ENCODE measurements around the gene NACC2. TPM values are rescaled to one million over a fixed set of nuclear protein-coding genes. Genes with fewer than 3 reads are reported as not detected.

Gene NACC2
- total RNA-seq, 2 donors from 2014 or later, result 73.5 to 77.7 TPM

DNA sequence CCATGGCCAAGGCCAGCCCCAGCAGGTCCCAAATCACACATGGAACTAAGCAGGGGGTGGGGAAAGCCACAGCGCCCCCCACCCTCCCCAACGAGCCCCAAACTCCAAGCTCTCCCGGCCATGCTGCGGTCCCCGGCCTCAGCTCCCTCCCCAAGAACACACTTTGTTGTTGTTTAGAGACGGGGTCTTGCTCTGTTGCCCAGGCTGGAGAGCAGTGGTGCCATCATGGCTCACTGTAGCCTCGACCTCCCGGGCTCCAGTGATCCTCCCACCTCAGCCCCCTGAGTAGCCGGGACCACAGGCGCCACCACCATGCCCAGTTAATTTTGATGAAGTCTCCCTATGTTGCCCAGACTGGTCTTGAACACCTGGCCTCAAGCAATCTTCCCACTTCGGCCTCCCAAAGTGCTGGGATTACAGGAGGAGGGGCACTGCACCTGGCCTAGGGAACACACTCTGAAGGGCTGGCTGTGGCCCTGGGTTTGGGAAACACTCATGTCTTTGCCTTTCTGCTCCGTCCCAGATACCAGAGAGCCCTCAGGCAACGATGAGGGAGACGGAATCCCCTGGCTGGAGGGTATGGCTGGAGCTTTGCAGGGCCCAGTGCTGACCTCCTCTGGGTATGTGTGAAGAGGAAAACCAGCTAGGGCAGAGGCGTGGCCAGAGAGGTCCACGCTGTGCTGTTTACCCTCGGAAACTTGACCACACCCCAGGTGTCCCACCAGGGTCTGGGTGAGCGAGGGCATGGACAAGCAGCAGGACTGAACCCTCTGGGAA is 80.8 kb downstream of the NACC2 start:
- DNase-seq (ENCODE audit: low spot score), result no peak
- intact Hi-C loops (cut with DNase I), result no loop called here

DNA sequence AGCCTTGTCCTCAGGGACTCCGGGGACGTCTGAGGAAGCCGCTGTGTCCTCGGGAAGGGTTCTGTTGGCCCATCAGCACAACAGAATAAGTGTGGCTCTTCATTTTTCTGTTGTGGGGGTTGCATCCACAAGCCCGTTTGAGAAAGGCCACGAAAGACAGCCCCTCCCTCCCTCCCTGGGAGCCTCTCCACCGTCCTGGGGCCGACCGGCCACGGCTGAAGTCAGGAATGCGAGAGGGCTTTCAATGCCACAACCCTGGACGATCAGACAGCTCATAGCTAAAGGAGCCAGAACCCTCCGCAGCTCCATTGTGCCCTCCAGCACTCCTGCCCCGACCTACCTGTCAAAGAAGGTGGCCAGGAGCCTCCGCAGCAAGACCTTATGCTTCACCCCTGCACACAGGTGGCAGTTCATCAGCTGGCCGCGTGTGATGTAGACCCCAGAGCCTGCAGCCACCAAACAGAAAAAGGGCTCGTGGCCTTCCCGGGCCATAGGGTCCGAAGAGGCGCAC is 81.5 kb downstream of the NACC2 start:
- DNase-seq (ENCODE audit: low spot score), result peak; percentile 62
- intact Hi-C loops (cut with DNase I), result no loop called here

DNA sequence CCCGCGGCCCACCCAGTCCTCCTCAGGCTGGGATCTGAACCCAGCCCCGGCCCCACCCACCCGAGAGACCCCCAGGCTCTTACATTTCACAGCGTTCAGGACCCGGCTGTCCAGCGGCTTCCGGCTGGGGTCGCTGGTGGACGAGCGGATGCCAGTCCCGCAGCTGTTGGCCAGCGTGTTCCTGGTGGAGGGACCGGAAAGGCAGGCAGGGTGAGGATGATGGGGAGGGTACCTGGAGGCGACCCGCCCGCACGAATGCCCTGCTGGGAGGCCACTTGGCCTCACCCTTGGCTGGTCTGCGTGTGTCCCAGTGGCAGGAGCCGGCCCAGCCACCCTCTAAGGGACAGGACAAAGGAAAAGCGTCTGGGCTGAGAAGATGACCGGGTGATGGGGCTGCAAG is 82.0 kb downstream of the NACC2 start:
- intact Hi-C loops (cut with DNase I), result no loop called here
- peak; percentile 73 for DNase-seq (ENCODE audit: low spot score)

DNA sequence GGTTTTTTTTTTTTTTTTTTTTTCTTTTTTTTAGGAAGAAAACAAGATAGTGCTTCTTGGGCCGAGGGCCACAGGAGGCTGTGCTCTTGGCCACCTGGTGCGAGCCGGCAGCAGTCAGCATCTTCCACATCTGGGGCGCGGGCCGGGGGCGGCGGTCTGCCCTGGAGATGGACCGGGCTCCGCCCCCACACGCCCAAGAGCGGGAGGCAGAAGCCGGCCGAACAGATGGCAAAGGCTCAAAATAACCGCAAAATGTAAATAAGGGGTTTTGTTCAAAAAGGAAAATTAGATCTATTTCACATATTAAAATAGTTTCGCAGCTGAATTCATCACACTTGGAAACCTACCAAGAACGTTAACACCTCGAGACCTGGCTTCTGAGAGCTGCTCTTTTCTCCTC is 82.4 kb downstream of the NACC2 start:
- intact Hi-C loops (cut with DNase I), result no loop called here
- DNase-seq (ENCODE audit: low spot score), result peak; percentile 65

DNA sequence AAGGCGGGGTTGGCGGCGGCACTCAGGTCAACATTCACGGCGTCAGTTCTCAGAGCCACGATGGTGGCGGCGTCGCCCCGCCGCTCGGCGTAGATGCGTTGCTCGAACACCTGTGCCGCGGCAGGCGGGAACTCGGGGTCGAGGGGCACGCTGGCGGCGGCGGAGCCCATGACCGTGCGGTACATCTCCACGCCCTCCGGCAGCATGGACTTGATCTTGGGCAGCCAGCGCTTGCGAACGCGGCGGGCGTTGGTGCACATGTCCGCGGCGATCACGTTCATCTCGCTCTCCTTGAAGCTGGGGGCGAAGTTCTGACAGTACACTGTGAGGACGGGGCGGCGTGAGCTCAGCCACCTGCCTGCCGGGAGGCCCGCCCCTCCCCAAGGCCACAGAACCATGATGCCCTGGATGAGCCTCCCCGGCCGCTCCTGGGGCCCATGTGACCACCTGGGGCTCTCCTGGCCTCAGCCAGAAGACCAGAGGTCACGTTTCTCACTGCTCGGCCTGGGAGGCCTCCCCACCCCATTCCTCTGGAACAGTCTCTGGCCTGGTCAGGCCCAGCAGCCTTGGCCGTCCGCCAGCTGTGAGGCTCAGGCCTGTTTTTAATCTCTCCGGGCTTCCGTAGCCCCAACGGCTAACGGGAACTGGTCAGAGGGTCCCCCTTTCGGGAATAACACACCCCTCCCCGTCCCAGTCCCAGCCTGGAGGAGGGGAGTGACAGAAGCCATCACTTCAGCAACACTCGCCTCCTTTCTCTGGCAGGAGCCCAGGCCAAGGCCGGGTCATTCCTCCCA is 83.2 kb downstream of the NACC2 start:
- intact Hi-C loops (cut with DNase I), result no loop called here
- peak; percentile 96 for DNase-seq (ENCODE audit: low spot score)

DNA sequence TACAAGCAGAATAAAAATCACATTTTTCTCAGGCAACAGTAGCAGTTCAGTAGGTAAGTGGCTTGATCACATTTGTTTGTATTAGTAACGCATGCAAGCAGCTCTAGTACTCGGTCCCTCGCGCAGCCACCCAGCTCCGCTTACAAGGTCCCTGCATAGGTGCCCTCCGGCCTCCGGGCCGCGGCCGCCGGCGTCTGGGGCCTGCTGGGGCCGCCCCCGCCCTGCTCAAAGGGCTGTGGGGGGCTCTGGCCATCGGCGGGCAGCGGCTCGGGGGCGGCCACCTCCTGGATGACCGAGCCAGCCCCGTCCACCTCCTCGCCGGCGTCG is 83.8 kb downstream of the NACC2 start:
- intact Hi-C loops (cut with DNase I), result no loop called here
- no peak for DNase-seq (ENCODE audit: low spot score)

DNA sequence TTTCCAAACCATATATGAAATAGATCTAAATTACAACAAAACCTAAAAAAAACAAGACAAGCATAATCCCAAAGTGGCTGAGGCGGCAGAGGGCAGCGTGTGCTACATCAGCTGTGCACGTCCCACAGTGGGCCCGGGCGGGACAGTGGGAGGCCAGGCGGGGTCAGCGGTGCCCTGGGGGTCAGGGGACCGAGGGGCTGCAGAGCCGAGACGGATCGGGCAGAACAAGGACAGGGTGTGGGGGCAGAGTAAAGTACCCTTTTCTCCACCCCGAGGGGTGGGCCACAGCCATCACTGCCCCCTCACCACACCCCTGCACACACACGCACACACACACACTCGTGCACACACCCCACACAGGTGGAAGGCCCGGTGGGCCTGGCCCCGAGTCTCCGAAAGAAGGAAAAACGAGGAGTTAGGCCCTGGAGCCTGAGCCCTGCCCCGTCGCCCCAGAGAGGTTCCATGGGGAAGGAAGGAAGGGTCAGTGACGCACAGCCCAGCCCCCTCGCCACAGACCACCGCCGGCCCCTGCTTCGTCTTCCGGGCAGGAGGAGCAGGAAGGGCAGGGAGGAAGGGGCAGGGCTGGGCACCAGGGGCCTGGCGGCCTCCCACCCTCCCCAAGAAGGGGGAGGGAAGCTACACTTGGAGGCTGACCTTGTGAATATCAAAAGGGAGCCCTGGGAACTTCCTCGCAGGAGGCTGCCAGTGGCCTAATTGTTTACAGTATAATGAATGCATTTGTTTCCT is 84.3 kb downstream of the NACC2 start:
- intact Hi-C loops (cut with DNase I), result no loop called here

DNA sequence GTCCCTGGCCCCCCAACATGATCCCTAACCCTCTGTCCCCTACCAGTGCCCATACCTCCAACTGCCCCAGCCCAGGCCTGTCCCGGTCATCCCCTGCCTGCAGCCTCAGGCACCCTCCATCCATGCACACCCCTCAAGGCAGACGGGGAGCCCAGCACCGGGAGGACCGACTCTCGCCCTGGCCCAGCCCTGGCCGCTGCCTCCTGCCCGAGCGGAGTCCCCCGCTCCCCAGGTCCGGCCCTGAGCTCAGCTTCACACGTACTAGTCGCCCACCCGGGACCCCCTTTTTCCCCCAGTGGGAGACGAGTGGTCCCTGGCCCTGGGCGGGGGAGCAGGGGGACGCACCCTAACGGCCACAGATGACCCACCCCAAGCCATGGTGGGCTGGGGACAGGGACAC is 84.9 kb downstream of the NACC2 start:
- intact Hi-C loops (cut with DNase I), result no loop called here
- no peak for DNase-seq (ENCODE audit: low spot score)

More for the DNA sequence above, 84.3 kb downstream of the NACC2 start:
- no peak for DNase-seq (ENCODE audit: low spot score)

DNA sequence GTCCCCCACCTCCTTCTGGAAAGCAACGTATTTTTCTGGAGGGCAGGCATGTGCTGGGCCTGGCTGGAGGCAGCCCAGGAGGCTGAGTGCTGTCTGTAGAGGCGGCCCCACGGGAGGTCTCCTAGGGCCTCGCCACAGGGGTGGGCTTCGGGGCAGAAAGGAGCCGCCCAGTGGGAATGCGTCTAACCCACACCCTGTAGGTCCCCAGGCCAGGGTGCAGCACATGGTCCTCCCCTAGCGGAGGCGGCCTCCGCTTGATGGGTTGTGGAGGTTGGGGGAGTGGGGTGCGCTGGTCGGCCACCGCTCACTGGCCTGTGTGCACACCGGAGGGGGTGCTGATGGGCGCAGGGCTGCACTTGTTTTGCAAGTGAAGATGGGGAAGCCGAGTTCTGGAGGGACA is 85.6 kb downstream of the NACC2 start:
- intact Hi-C loops (cut with DNase I), result no loop called here
- DNase-seq (ENCODE audit: low spot score), result no peak

DNA sequence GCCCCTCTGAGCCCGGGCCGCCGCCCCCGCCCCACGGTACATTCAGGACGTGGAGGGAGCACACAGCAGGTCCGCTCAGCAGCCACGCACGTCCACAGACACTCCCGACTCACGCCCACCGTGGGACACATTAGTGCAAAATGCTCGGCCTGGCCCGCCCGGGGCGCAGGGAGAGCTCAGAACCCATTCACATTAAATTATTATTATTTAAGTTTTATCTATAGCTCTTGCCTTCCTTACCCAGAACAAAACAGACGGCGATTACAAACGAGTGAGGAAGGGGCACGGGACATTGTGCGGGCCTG is 86.4 kb downstream of the NACC2 start:
- intact Hi-C loops (cut with DNase I), result no loop called here
- DNase-seq (ENCODE audit: low spot score), result no peak

DNA sequence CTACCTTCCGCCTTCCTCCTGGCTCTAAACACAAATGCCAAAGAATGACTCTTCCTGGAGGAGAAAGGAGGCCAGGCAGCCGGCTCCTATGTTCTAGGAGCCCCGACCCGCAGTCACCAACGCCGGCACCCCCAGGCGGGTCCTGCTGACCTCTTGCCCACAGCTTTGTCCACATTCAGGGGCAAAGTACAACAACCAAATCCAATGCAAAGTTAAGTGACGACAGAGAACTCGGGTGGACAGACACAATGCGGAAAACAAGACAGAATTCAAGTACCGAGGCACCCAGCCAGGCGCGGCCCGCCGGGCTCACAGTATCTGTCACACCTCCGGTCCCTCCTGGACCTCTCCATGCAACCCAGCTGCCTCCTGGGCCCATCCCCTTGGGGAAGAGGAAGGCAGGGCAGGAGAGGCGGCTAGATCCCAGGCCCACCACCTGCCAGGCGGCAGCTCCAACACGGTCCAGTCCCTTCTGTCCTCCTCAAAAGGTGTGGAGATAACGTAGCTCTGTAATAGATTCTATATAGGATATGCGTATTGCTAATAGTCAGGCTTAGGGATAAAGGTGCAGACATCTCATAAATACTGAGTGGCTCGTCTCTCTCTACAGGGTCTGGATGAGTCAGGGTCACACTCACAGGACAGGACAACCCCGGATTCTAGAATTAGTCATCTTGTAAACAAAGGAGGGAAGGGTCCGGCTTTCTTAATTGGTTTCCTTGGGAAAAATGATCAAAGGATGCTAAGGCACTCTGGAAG is 87.0 kb downstream of the NACC2 start:
- DNase-seq (ENCODE audit: low spot score), result no peak
- intact Hi-C loops (cut with DNase I), result no loop called here

DNA sequence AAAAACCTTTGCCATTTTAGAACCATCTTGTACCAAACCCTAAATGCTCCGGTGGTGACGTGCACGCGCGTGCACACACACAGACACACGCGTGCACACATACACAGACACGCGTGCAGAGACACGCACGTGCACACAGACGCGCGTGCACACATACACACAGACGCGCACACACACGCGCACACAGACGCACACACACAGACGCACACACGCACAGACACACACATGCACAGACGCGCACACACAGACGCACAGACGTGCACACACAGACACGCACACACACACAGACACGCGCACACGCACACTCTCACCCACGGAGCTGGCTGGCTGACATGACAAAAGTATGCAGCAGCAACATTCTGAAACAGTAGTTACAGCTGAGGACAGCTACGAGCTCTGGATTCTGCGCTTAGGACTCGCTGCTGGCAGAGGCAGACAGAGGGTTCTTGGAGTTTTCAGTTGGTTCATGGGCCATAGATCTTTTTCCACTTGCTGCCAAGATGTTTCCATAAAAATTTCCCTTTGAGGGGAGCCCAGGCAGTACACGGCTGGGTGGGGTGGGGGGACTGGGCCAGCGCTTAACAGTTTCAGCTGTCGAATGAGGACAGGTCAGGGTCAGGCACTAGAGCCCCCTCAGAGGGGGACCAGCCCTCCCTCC is 87.7 kb downstream of the NACC2 start:
- intact Hi-C loops (cut with DNase I), result no loop called here
- no peak for DNase-seq (ENCODE audit: low spot score)

DNA sequence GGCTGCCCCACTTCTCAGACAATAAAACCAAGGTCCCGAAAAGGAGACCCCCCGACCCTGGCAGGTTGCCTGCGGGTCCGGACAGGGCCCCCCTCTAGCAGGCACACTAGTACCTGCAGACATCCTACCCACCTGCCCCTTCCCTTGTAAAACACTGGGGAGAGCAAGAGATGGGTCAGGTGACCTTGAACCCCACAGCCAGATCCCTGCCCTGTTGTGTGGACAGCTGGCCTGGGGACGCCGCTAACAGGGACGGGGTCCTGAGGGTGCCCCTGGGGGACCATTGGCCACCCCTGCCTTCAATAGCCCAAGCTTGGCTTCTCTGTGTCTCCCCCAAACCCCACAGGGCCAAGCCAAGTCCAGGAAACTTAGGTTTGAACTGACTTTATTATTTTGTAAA is 88.9 kb downstream of the NACC2 start:
- intact Hi-C loops (cut with DNase I), result no loop called here
- no peak for DNase-seq (ENCODE audit: low spot score)

DNA sequence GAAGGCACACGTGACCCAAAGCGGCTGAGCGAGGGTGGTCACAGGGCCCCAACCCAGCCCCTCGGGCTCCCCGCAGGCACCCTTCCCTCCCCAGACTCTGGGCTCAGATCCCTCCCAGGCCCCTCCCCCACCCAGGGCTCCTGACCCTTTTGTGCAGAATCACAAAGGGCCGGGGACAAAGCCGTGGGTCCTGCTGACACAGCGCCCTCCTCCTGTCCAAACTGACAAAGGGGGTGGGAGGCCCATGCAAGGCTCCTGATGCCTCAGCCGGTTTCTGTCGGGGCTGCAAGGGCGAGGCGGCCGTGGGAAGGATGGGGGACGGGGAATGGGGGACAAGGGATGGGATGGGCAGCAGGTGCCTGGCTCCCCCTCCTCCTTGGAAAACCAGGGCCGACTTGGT is 90.4 kb downstream of the NACC2 start:
- intact Hi-C loops (cut with DNase I), result no loop called here
- no peak for DNase-seq (ENCODE audit: low spot score)

DNA sequence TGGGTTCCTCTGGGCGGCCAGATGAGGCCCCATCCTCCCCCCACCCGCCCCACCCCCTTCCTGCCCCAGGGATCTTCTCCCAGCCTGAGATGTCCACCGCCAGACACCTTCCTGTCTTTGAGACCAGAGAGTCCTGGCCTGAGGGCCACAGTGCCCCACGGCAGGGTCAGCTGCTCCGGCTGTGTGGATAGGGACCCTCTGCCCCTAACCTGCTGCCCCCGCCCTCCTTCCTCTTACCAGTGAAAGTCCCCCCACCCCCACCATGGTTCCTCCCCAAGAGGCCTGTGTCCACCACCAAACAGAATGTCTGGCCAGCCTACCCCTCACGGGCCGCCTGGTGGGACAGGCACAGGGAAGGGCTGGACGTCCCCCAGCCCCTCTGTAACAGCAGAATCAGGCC is 90.9 kb downstream of the NACC2 start:
- intact Hi-C loops (cut with DNase I), result no loop called here
- DNase-seq (ENCODE audit: low spot score), result no peak

DNA sequence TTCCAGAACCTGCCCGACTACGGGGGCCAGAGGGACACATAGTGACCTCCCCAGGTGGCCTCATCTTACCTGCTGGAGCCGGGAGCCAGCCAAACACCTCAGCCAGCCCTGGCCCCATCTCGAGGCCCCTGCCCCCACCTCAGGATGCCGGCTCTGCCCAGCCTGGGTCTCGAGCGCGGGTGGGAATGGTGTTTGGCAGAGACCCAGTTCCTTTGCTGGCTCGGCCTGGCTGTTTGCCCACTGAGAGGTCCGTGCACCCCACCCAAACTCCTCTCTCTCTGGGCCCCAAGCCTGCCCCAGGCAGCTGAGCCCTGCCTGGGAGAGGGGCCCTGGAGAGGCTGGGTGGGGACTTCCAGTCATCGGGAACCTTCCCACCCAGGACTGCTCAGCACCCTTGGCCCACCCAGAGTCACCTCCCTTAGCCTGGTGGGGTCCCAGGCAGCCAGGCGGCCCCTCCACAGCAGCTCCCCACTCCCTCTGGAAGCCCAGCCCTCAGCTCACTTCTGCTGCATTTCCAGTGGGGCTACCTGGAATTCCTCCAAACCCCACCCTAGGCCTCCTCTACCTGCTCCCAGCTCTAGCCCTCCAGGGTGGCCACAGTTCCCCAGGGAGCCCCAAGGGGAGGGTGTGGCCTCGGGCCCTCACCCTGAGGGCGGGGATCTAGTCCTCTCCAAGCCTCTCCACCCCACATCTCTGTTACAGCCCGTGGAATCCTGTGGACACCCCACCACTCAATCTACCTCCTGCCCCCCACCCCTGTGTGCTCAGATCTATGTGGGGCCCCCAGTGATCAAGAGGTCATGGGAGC is 91.5 kb downstream of the NACC2 start:
- no peak for DNase-seq (ENCODE audit: low spot score)

DNA sequence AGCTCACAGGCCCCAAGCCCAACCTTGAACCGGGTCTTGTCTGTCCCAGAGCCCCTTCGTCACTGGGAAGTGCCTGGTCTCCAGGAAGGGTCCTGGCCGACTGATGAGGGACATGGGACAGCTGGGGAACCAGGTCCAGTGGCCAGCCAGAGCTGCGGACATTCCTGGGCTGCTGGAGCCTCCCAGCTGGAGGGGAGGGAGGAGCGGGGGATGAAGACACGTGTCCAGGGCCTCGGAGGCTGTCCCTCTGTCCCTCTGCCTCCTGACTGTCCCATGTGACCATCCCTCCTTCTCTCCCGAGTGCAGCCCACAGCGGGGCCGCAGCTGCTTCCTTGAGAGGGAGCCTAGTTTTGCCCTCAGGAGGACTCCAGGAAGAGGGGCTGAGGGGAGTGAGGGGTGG is 92.2 kb downstream of the NACC2 start:
- intact Hi-C loops (cut with DNase I), result no loop called here

More for the DNA sequence above, 91.5 kb downstream of the NACC2 start:
- intact Hi-C loops (cut with DNase I), result no loop called here

DNA sequence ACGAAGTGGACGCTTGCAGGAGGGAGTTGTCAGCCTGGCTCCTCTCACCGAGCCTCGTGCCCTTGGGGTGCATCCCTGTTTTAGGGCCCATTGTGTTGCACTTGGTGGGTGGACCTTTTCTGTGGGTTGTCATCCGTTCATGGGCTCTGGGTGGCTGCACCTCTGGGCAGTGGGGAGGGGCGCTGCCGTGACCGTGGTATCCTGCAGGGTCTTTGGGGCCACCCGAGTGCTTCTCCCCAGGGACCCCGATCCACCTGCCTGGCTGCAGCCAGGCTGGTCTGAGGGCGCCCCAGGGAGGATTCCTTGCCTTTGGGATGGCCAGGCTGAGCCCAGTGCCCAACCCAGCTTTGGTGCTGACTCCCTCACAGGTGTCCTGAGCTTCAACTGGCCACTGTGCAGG is 92.9 kb downstream of the NACC2 start:
- intact Hi-C loops (cut with DNase I), result no loop called here
- DNase-seq (ENCODE audit: low spot score), result no peak

More for the DNA sequence above, 92.2 kb downstream of the NACC2 start:
- no peak for DNase-seq (ENCODE audit: low spot score)
